GM12878 (cell line): ENCODE data around the gene SHROOM2. TPM values are rescaled to one million over a fixed set of nuclear protein-coding genes. Genes with fewer than 3 reads are reported as not detected.

Experiments used
- ATAC-seq: fragments of 200-7000 bp; cut with Tn5 transposase; 3 replicates; pipeline ENCODE4 v1.9.1; 2020; ENCODE audit warnings: mild to moderate bottlenecking, moderate library complexity
- BruUV-seq: library from RNA; stranded (reverse); fragments of 400-500 nt; replicated peaks from 2 replicates; lab custom pipeline; 2021; lab: Mats Ljungman, UMichigan
- CTCF ChIA-PET: fragments of 300-600 bp; sonication (Branson Sonifier 250); formaldehyde crosslinking; extraction: SDS; loops from one replicate; lab custom pipeline; 2021; ENCODE audit warnings: inconsistent platforms; lab: Yijun Ruan, JAX
- POLR2A ChIA-PET: fragments of 350-600 bp; formaldehyde crosslinking; extraction: SDS; loops from one replicate; lab custom pipeline; 2021; ENCODE audit warnings: inconsistent platforms; lab: Charles Lee
- RAD21 ChIA-PET: fragments of 300-600 bp; sonication (Branson Sonifier 250); formaldehyde crosslinking; loops from one replicate; lab custom pipeline; 2023; ENCODE audit warnings: antibody characterized with exemption; ENCODE audit not compliant: unreplicated experiment; lab: Charles Lee
- SMC1A ChIA-PET: fragments of 300-600 bp; sonication (Branson Sonifier 250); formaldehyde crosslinking; loops from one replicate; lab custom pipeline; 2023; ENCODE audit not compliant: unreplicated experiment, uncharacterized antibody; lab: Charles Lee
- DNase-seq: peaks from one replicate; pipeline ENCODE4 v3.0.0-alpha.2; 2011; ENCODE audit warnings: low read depth, low spot score
- FAIRE-seq: peaks from 3 replicates; lab custom pipeline; 2011; peaks lifted over from hg19 to GRCh38; lab: Jason Lieb, UNC
- H2AFZ ChIP-seq: 2 replicates; pipeline ENCODE4 v1.6.0; 2011; ENCODE audit warnings: low read depth, low read length, control low read depth; ENCODE audit not compliant: control insufficient read depth
- H3K27ac ChIP-seq: 2 replicates; pipeline ENCODE4 v1.5.1; 2011; ENCODE audit warnings: control low read depth; ENCODE audit not compliant: control insufficient read depth, insufficient read depth
- H3K27me3 ChIP-seq, 2 experiments: replicated peaks in 1 of 2; 2 replicates each; pipeline versions ENCODE4 v1.6.0 to v1.6.1; 2011; ENCODE audit warnings: low read length in 1 of 2; ENCODE audit not compliant: control insufficient read depth in 2 of 2, insufficient read depth in 2 of 2
- H3K36me3 ChIP-seq, 2 experiments: 2 replicates each; pipeline ENCODE4 v1.5.1; 2011; ENCODE audit warnings: low read length in 1 of 2; ENCODE audit not compliant: control insufficient read depth in 2 of 2, insufficient read depth in 2 of 2
- H3K4me1 ChIP-seq: 2 replicates; pipeline ENCODE4 v1.6.1; 2011; ENCODE audit warnings: mild to moderate bottlenecking, low read length, moderate library complexity, mixed read lengths; ENCODE audit not compliant: control insufficient read depth, insufficient read depth
- H3K4me2 ChIP-seq: 2 replicates; pipeline ENCODE4 v1.6.0; 2011; ENCODE audit warnings: control low read depth; ENCODE audit not compliant: control insufficient read depth, insufficient read depth
- H3K4me3 ChIP-seq: fragments of 200-600 bp; sonication (generic); 2 replicates; pipeline ENCODE4 v1.5.1; 2016
- H3K79me2 ChIP-seq: 2 replicates; pipeline ENCODE4 v1.6.0; 2011; ENCODE audit warnings: low read length; ENCODE audit not compliant: control insufficient read depth, insufficient read depth
- H3K9ac ChIP-seq: 2 replicates; pipeline ENCODE4 v1.8.0; 2011; ENCODE audit warnings: low read length, control low read depth, mixed read lengths; ENCODE audit not compliant: control insufficient read depth, insufficient read depth
- H3K9me3 ChIP-seq: replicated peaks from 3 replicates; pipeline ENCODE4 v1.5.1; 2011; ENCODE audit warnings: mild to moderate bottlenecking, low read length; ENCODE audit not compliant: control insufficient read depth, insufficient read depth
- H4K20me1 ChIP-seq: 2 replicates; pipeline ENCODE4 v1.6.0; 2011; ENCODE audit not compliant: control insufficient read depth, insufficient read depth
- BCLAF1 ChIP-seq: fragments of 450-650 bp; IDR thresholded peaks from 2 replicates; pipeline ENCODE4 v1.6.1; 2017; ENCODE audit warnings: antibody characterized with exemption, mild to moderate bottlenecking, moderate library complexity
- CREM ChIP-seq: IDR thresholded peaks from 2 replicates; pipeline ENCODE4 v1.6.1; 2014; ENCODE audit warnings: antibody characterized with exemption, low read depth
- CTCF ChIP-seq, 3 experiments: IDR thresholded peaks in 2 of 3; conservative IDR thresholded peaks in 1 of 3; 2 replicates each; pipeline ENCODE4 v1.5.1; 2011; ENCODE audit warnings: low read depth in 3 of 3, low read length in 3 of 3, mild to moderate bottlenecking in 3 of 3, control low read depth in 2 of 3, moderate library complexity in 2 of 3, inconsistent platforms in 1 of 3, mixed read lengths in 1 of 3; ENCODE audit not compliant: control insufficient read depth in 2 of 3, insufficient read depth in 1 of 3; ENCODE audit errors: extremely low read depth in 1 of 3
- FOXM1 ChIP-seq: IDR thresholded peaks from 2 replicates; pipeline ENCODE4 v1.6.1; 2012; ENCODE audit warnings: low read depth, mild to moderate bottlenecking, inconsistent platforms, low read length, moderate library complexity
- IKZF2 ChIP-seq, 2 experiments: fragments of 450-650 bp; IDR thresholded peaks; 2 replicates each; pipeline ENCODE4 v1.6.1; 2017; ENCODE audit warnings: mild to moderate bottlenecking in 2 of 2, moderate library complexity in 2 of 2
- MAX ChIP-seq: IDR thresholded peaks from 2 replicates; pipeline ENCODE4 v1.6.1; 2012; ENCODE audit warnings: low read depth, low read length, improper control_type of control experiment
- NR2C1 ChIP-seq: fragments of 450-650 bp; IDR thresholded peaks from 2 replicates; pipeline ENCODE4 v1.6.1; 2017; ENCODE audit warnings: antibody characterized with exemption, mild to moderate bottlenecking, moderate library complexity
- PAX5 ChIP-seq: IDR thresholded peaks from 2 replicates; pipeline ENCODE4 v1.6.1; 2011; ENCODE audit warnings: low read depth, low read length, borderline replicate concordance
- PBX3 ChIP-seq: IDR thresholded peaks from 2 replicates; pipeline ENCODE4 v1.6.1; 2011; ENCODE audit warnings: mild to moderate bottlenecking, low read depth, low read length, moderate library complexity; ENCODE audit not compliant: insufficient replicate concordance
- POLR2AphosphoS2 ChIP-seq: IDR thresholded peaks from 2 replicates; pipeline ENCODE4 v1.6.1; 2011; ENCODE audit warnings: low read depth, mild to moderate bottlenecking, low read length, improper control_type of control experiment, moderate library complexity
- POU2F2 ChIP-seq: IDR thresholded peaks from 3 replicates; pipeline ENCODE4 v1.6.1; 2011; ENCODE audit warnings: low read depth, mild to moderate bottlenecking, low read length, borderline replicate concordance
- SIX5 ChIP-seq: IDR thresholded peaks from 2 replicates; pipeline ENCODE4 v1.6.1; 2011; ENCODE audit warnings: mild to moderate bottlenecking, low read depth, low read length, moderate library complexity; ENCODE audit not compliant: severe bottlenecking
- SMAD1 ChIP-seq: fragments of 450-650 bp; IDR thresholded peaks from 2 replicates; pipeline ENCODE4 v1.6.1; 2018; ENCODE audit warnings: mild to moderate bottlenecking, low read depth; ENCODE audit not compliant: partially characterized antibody
- SUPT20H ChIP-seq: IDR thresholded peaks from 2 replicates; pipeline ENCODE4 v1.6.1; 2011; ENCODE audit warnings: low read depth, mild to moderate bottlenecking, low read length, moderate library complexity, borderline replicate concordance; ENCODE audit not compliant: control insufficient read depth
- ZNF24 ChIP-seq: fragments of 450-650 bp; IDR thresholded peaks from 2 replicates; pipeline ENCODE4 v1.6.1; 2017; ENCODE audit warnings: antibody characterized with exemption, mild to moderate bottlenecking
- WGBS: methylation state at CpG from one replicate; pipeline ENCODE4 v1.1.6; 2016; ENCODE audit warnings: low lambda C conversion rate; ENCODE audit not compliant: insufficient replicate concordance, insufficient coverage; ENCODE audit errors: missing lambda C conversion rate; 5-methylcytosine and 5-hydroxymethylcytosine counted together
- in situ Hi-C: fragments of 300-500 bp; cut with MboI; formaldehyde crosslinking; loops from 9 replicates; pipeline ENCODE4 v1.14.3; 2018; ENCODE audit warnings: mixed read lengths
- intact Hi-C: fragments of 100-400 bp; cut with micrococcal nuclease; formaldehyde crosslinking; loops from one replicate; pipeline ENCODE4 v1.14.2; 2022; ENCODE audit not compliant: unreplicated experiment
- polyA plus RNA-seq, 11 experiments: library from polyadenylated mRNA; depleted of rRNA in 4 of 11; unstranded in 6 of 11; stranded (reverse) in 5 of 11; fragments of >200 nt; fragmentation: Nextera tagmentation in 4 of 11; fragmentation: Illumina TruSeq in 1 of 11; extraction: Ambion mirVana in 4 of 11; extraction: Trizol in 1 of 11; gene quantifications; 1 replicate in 1 of 11; 2 replicates in 10 of 11; pipeline versions ENCODE4 v1.2.1 to v1.2.3, GENCODE V29; 2011 to 2016; ENCODE audit warnings: inconsistent platforms in 2 of 11, missing spikeins in 2 of 11, low read depth in 1 of 11
- total RNA-seq, 4 experiments: library from RNA; depleted of rRNA in 3 of 4; stranded (reverse); fragments of >200 nt in 3 of 4; fragmentation: Illumina TruSeq in 1 of 4; extraction: Trizol in 1 of 4; gene quantifications; 2 replicates each; pipeline versions ENCODE4 v1.2.1 to v1.2.3, GENCODE V29; 2013 to 2021

Gene SHROOM2
- total and polyA plus RNA-seq, 10 of the 15 experiments (the other 5 are each of a cell fraction or from before 2014, with no cell fraction given): under 0.01 to 0.15 (median 0.09) TPM; not detected in 2

- FAIRE-seq: peak; percentile 86
- intact Hi-C loops: loop anchor here (1.0 kb wide), 1 partner anchor 120 kb away; no protein-coding TSS in a partner anchor
- ChIA-PET SMC1A (interaction anchor here (0.7 kb wide), 1 partner anchor 49 kb away, joined by 3 read pairs; no protein-coding TSS in a partner anchor), POLR2A (interaction anchor here (0.6 kb wide), 1 partner anchor 1397 kb away, joined by 5 read pairs; no protein-coding TSS in a partner anchor), RAD21 (interaction anchor here (1.3 kb wide), 1 partner anchor 10 kb away, joined by 3 read pairs; no protein-coding TSS in a partner anchor), CTCF (interaction anchor here (0.6 to 1.3 kb wide), 3 partner anchors 13 to 726 kb away, joined by 3 read pairs; no protein-coding TSS in a partner anchor)
- H3K9me3 ChIP-seq: no peaks in the 10 kb centered on the region; the same call in 2 of the 3 replicates
- peak; percentile 95 for ATAC-seq
- in situ Hi-C loops: no loop called here
- no TSS peak for BruUV-seq
- peak; percentile 47 for DNase-seq
- H2AFZ ChIP-seq: no peak overlapping the region
- no peaks in the 10 kb centered on the region for H3K79me2 ChIP-seq
- peak overlapping the region; percentile 61 for H3K27ac ChIP-seq
- no peaks in the 10 kb centered on the region; a peak in 2 of 4 replicates for H3K27me3 ChIP-seq
- H4K20me1 ChIP-seq: no peaks in the 10 kb centered on the region
- H3K4me1 ChIP-seq: peaks cover 11% of the 10 kb centered on the region
- WGBS: 12% methylated on average over 14 of the region's 14 CpGs
- no peak overlapping the region for H3K9ac ChIP-seq
- no peak overlapping the region for H3K4me3 ChIP-seq
- peak overlapping the region; percentile 22; the same call in 1 of the 2 replicates for H3K4me2 ChIP-seq
- H3K36me3 ChIP-seq: no peaks in the 10 kb centered on the region
- TF ChIP-seq IKZF2 (IDR thresholded peaks at IDR 0.05): peak; percentile 96 to 97
- no peak for TF ChIP-seq SMAD1
- TF ChIP-seq SIX5: no peak
- TF ChIP-seq BCLAF1: no peak
- no peak for TF ChIP-seq POLR2AphosphoS2
- TF ChIP-seq FOXM1: peak; percentile 84; the same call in 1 of the 2 replicates
- TF ChIP-seq NR2C1: no peak
- TF ChIP-seq PAX5: peak; percentile 68
- no peak for TF ChIP-seq PBX3
- no peak for TF ChIP-seq MAX
- 0 out of 3 replicates have a peak, but pooled peaks have one; percentile 17 for TF ChIP-seq POU2F2
- TF ChIP-seq CREM: peak; percentile 73
- TF ChIP-seq SUPT20H: no peak
- no peak for TF ChIP-seq CTCF (IDR thresholded peaks at IDR 0.05 in 2 of 3, conservative IDR thresholded peaks at IDR 0.05 in 1 of 3; ENCODE audit: control insufficient read depth in 2 of 3, extremely low read depth in 1 of 3, insufficient read depth in 1 of 3, low read depth in 3 of 3, low read length in 3 of 3)
- TF ChIP-seq ZNF24: peak; percentile 67; the same call in 1 of the 2 replicates
These were observed 43.4 kb downstream of the SHROOM2 start for GRCh38 chrX:9829308-9830267.
